Muscle layer of colon (tissue), 2 donors: ENCODE measurements around the gene CERKL.

Source experiments
- H3K27ac ChIP-seq: one replicate; pipeline ENCODE4 v1.7.0; 2013; ENCODE audit warnings: low read depth, mild to moderate bottlenecking, low read length, moderate library complexity
- H3K27me3 ChIP-seq, 2 donors: one replicate each; pipeline ENCODE4 v1.7.0; 2013; ENCODE audit warnings: low read length in 2 of 2, mild to moderate bottlenecking in 2 of 2; ENCODE audit not compliant: insufficient read depth in 2 of 2, control insufficient read depth in 1 of 2
- H3K36me3 ChIP-seq: one replicate; pipeline ENCODE4 v1.7.0; 2013; ENCODE audit warnings: mild to moderate bottlenecking, low read length; ENCODE audit not compliant: insufficient read depth
- H3K4me1 ChIP-seq: one replicate; pipeline ENCODE4 v1.7.0; 2013; ENCODE audit warnings: mild to moderate bottlenecking, low read length; ENCODE audit not compliant: insufficient read depth
- H3K4me3 ChIP-seq, 2 donors: one replicate each; pipeline ENCODE4 v1.7.0; 2013; ENCODE audit warnings: low read length in 2 of 2, low read depth in 1 of 2, mild to moderate bottlenecking in 1 of 2, moderate library complexity in 1 of 2
- H3K9ac ChIP-seq: one replicate; pipeline ENCODE4 v1.7.0; 2013; ENCODE audit warnings: low read length
- H3K9me3 ChIP-seq: one replicate; pipeline ENCODE4 v1.7.0; 2013; ENCODE audit warnings: mild to moderate bottlenecking, low read length
- donor health status: abdominal sarcoma.
- donor health status: Adenocarcinoma of cecum.

Gene CERKL

DNA sequence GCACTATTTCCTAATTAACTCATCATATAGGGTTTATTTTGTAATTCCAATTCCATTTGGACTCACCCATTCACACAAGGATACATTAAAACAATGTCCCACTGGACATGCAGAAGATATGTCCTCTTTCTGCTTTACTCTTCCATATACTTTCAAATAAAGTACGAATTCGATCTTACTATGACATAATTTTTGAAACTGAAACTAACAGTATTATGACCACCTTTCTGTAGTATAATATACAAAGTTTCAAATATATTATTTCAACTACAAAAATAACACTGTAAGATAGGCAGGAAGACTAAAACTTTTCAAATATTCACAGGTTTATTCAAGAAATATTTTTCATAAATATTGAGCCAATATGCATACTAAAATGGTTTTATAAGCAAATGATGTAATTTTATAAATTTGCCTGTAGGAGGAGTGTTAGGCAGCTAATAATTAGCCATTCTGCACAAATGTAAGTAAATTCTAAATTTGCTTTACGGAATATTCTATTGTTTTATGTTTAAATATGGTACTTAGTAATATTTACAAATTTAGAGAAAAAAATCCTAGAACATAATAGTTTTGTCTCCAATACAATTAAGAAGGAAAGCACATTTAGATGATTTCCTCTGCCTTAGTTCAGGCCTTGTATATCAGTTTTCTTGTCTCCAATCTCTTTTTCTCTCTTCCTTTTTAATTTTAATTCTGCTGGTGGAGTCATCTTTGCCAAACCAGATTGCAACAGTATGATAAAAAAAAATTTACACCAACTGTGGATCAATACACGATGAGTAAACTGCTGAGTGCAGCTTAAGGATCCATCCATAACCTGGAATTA is 85.9 kb downstream of the CERKL start:
- no peak overlapping the region for H3K9ac ChIP-seq
- no peak overlapping the region for H3K4me3 ChIP-seq
- no peaks in the 10 kb centered on the region for H3K9me3 ChIP-seq

DNA sequence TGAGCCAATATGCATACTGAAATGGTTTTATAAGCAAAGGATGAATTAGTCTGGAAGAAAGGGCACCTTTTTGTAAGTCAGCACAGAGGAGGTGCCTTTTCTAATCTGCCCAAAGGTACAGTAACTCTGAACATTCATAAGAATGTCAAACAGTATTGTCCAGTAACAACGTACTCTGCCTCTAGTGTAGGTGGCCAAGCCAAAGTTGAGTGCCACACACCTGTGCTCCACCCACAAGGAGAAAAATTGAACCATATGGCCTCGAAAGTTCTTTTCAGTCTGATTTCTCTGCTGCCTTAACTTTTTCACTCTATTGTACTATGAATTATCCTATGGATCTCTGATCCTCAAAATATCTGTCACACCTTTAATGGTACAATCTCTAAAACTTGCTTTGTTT is 86.8 kb downstream of the CERKL start:
- Histone ChIP-seq H3K4me3 (no peak overlapping the region), H3K9me3 (no peaks in the 10 kb centered on the region)

More for the DNA sequence above, 85.9 kb downstream of the CERKL start:
- no peaks in the 10 kb centered on the region for H3K4me1 ChIP-seq
- H3K27ac ChIP-seq: no peak overlapping the region
- no peaks in the 10 kb centered on the region for H3K27me3 ChIP-seq
- no peaks in the 10 kb centered on the region for H3K36me3 ChIP-seq

DNA sequence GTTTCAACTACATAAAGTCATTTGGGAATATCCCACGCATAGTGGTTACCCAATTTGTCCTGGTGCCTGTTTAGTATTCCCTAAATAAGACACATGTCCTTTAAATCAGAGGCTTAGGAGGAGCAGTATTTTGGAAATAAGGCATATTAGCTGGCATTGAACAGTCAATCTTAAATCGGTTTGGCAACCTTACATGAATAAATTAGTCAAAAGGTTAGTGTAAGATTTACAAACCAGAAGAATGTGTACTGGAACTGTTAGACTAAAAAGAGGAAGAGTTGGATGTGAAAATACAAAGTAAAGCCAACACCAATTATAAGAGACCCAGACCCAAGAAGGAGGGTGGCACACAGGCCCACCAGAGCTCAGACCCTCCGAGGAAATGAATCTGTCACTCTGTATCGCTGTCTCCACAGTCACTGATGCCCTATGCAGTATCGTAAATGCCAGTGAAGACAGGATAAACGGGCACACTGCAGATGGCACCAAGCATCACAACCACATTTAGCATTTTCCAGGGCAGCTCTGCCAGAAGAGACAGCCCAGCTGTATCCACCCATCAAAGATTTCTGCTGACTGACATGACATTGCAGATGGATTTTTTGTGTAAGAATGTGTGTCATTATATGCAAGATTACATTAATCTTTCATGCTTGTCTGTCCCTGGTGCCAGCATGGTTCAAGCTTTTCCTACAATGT is 90.4 kb downstream of the CERKL start:
- no peaks in the 10 kb centered on the region for H3K36me3 ChIP-seq
- H3K27me3 ChIP-seq: no peaks in the 10 kb centered on the region
- no peak overlapping the region for H3K9ac ChIP-seq
- no peak overlapping the region for H3K4me3 ChIP-seq
- no peak overlapping the region for H3K27ac ChIP-seq
- H3K4me1 ChIP-seq: no peaks in the 10 kb centered on the region
- H3K9me3 ChIP-seq: no peaks in the 10 kb centered on the region

More for the DNA sequence above, 86.8 kb downstream of the CERKL start:
- Histone ChIP-seq H3K27ac (no peak overlapping the region), H3K9ac (no peak overlapping the region), H3K36me3 (no peaks in the 10 kb centered on the region), H3K4me1 (no peaks in the 10 kb centered on the region), H3K27me3 (no peaks in the 10 kb centered on the region)

DNA sequence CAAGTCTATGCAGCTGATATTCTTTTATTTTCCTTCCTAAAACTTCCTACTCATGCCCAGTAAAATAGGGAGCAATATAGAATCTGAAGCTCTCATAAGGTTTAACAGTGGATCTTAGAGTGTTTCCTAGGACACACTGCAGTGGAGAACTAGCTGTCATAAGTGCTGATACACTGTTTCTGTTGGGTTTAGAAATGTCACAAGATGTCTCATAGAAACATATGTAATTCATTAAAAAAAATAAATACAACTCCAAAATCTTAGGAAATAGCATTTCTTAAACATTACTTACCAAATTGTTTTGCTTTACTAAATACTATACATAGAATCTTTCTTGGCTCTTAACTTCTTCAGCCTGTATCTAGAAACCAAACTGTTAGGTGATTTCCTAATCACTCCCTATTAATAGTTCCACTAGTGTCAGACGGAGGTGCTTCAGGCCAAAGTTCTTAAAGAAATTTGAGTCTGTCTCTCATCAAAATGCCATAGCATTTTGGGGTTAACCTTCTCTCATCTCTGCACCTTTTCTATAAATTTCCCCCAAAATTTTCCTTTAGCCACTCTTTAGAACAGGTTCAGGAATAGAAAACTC is 93.7 kb downstream of the CERKL start:
- H3K9ac ChIP-seq: no peak overlapping the region

DNA sequence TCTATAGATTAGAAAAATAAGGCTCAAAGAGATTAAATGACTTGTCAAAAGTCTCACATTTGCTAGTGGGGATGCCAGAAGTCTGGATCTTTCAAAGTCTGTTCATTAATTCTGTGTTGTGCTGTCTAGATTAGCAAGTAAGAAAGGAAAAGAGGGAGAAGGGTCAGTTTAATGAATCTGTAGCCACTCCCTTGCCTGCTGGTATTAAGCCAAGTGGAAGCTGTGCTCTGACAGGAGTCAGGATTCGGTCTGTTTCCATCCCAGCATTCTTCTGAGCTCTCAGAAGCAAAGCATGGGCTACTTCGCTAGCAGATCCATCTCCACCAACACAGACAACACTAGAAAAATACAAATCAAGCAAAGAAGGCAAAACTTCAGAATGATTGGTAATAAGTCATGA is 98.5 kb downstream of the CERKL start:
- Histone ChIP-seq H3K4me3 (no peak overlapping the region), H3K4me1 (no peaks in the 10 kb centered on the region), H3K27me3 (no peaks in the 10 kb centered on the region), H3K27ac (no peak overlapping the region), H3K9me3 (no peaks in the 10 kb centered on the region), H3K9ac (no peak overlapping the region), H3K36me3 (no peaks in the 10 kb centered on the region)

More for the DNA sequence above, 93.7 kb downstream of the CERKL start:
- Histone ChIP-seq H3K4me1 (no peaks in the 10 kb centered on the region), H3K36me3 (no peaks in the 10 kb centered on the region), H3K27me3 (no peaks in the 10 kb centered on the region), H3K27ac (no peak overlapping the region), H3K4me3 (no peak overlapping the region), H3K9me3 (no peaks in the 10 kb centered on the region)

DNA sequence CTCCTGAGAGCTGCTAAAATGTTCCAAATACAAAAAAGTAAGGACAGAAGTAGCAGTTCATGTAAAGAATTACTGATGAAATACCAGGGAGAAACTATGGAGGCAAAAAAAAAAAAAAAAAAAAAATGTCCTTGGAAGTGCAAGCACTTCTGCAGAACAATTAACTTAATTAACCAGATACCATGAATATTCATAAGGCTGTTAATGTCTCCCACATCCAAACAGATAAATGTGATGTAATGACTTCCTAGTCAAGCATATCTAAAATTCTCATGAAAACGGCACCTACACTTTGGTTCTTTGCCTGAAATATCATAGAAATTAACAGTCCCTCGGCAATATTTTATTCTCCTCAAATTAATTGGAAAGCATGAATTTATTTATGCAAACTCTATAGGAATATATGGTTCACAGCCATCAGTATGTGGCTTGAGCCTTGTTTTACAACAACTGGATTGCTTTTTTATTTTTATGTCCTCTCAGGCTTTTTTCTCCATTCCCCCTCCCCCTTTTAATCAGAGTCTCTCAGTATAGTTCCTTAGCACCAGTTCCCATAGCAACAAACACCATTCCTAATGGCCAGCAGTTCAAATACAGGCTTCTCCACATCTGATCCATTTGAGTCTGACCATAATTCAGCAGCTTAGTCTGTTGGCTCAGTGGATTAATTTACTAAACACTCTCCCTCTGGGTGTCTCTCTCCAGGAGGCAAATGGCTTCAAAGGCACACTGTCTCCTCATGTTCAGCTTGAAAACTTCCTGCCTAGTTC is 102.7 kb downstream of the CERKL start:
- no peak overlapping the region for H3K4me3 ChIP-seq
- no peak overlapping the region for H3K9ac ChIP-seq
- H3K27ac ChIP-seq: no peak overlapping the region
- no peaks in the 10 kb centered on the region for H3K9me3 ChIP-seq
- H3K4me1 ChIP-seq: no peaks in the 10 kb centered on the region
- no peaks in the 10 kb centered on the region for H3K27me3 ChIP-seq
- H3K36me3 ChIP-seq: no peaks in the 10 kb centered on the region

DNA sequence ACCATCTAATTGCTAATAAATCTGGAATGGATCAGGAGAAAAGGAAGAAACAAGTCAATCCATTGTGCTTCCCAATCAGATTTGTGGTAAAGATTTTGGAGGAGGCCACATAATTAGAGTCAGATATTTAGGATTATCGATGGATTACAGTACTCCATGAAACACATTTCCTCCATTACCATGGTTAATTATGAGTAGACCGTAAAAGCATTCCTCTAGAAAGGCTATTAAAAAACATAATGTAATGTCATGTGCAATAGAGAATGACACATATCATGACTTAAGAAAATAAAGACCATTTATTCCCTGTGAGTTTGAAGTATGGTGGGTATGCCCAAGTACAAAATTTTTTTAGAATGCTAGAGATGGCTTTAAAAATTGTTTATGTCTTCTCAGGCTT is 103.7 kb downstream of the CERKL start:
- Histone ChIP-seq H3K4me3 (no peak overlapping the region), H3K9me3 (no peaks in the 10 kb centered on the region), H3K36me3 (no peaks in the 10 kb centered on the region)

DNA sequence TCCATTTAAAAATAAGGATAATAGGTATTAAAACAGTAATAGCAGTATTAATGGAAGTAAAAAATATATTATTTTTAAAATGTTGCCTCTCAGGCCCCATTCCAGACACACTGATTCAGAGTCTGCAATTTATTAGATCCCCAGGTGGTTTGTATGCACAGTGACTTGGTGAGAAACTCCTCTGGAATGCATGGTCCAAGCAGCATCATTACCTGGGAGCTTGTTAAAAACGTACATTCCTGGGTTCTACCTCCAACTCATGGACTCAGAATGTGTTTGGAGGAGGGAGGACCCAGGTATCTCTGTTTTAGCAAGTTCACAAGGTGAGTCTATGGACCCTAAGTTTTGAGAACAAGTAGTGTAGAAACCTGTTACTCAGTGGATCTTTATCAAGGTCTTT is 104.1 kb downstream of the CERKL start:
- H3K27me3 ChIP-seq: no peaks in the 10 kb centered on the region
- no peaks in the 10 kb centered on the region for H3K9me3 ChIP-seq
- H3K4me1 ChIP-seq: no peaks in the 10 kb centered on the region
- no peak overlapping the region for H3K4me3 ChIP-seq
- H3K27ac ChIP-seq: no peak overlapping the region
- H3K36me3 ChIP-seq: no peaks in the 10 kb centered on the region
- H3K9ac ChIP-seq: no peak overlapping the region

More for the DNA sequence above, 103.7 kb downstream of the CERKL start:
- Histone ChIP-seq H3K4me1 (no peaks in the 10 kb centered on the region), H3K27me3 (no peaks in the 10 kb centered on the region), H3K27ac (no peak overlapping the region), H3K9ac (no peak overlapping the region)

DNA sequence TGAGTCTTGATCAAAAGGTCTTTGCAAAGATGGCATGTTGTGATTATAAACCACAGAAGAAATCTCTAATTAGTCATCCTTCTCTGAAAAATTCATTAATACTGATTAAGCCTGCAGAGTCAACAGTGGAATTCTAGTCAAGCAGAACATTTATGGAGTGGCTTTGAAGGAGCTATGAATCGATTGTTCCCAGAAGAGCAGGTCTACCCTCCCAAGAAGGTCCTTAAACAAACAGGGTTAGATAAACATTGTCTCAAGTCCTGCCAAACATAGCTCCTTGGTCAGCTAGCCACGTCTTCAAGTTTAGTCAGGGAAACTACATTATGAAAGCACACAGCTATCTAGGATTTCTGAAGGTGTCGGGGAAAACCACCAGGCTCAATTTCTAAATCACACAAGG is 110.8 kb downstream of the CERKL start:
- H3K27ac ChIP-seq: no peak overlapping the region
- no peaks in the 10 kb centered on the region for H3K36me3 ChIP-seq
- no peak overlapping the region for H3K4me3 ChIP-seq
- H3K9me3 ChIP-seq: no peaks in the 10 kb centered on the region
- H3K27me3 ChIP-seq: no peaks in the 10 kb centered on the region
- H3K4me1 ChIP-seq: no peaks in the 10 kb centered on the region
- H3K9ac ChIP-seq: no peak overlapping the region

DNA sequence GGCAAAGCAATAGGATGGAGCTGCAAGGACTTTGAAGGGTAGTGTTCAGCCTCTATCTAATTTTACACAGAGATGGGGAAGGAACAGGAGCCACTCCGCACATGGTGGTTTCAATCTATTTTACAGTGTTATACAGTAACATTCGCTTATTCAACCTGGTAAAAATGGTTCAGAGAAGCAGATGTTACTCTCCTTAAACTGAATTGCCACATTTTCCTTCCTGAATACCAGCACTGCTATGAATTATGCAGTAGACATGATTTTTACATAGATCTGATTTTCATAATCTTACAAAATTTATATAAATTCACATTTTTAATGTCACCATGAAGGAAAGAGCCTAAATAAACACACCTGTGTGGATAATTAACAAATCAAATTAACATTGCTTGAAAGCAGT is 114.7 kb downstream of the CERKL start:
- no peak overlapping the region for H3K9ac ChIP-seq

DNA sequence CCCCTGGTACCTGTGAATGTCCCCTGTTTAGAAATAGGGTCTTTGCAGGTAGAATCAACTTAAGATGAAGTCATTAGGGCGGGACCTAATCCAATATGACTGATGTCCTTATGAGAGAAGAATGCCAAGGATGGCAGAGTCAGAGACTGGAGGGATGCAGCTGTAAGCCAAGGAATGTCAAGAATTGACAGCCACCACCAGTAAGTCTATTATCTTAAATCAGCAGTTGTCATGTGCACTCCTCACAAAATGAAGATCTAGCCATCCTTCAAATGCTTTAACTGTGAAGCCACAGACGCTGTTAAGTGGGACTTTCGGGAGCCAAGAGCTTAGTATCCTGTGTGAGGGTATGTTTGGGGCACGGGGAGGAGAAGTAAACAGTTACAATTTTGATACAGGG is 116.5 kb downstream of the CERKL start:
- Histone ChIP-seq H3K4me1 (no peaks in the 10 kb centered on the region), H3K27ac (no peak overlapping the region), H3K27me3 (no peaks in the 10 kb centered on the region), H3K4me3 (no peak overlapping the region), H3K9me3 (no peaks in the 10 kb centered on the region), H3K36me3 (no peaks in the 10 kb centered on the region), H3K9ac (no peak overlapping the region)

More for the DNA sequence above, 114.7 kb downstream of the CERKL start:
- H3K4me3 ChIP-seq: no peak overlapping the region
- H3K36me3 ChIP-seq: no peaks in the 10 kb centered on the region
- no peaks in the 10 kb centered on the region for H3K27me3 ChIP-seq
- no peak overlapping the region for H3K27ac ChIP-seq
- H3K4me1 ChIP-seq: no peaks in the 10 kb centered on the region
- no peaks in the 10 kb centered on the region for H3K9me3 ChIP-seq
